Fibroblast of mammary gland (primary cell): Measurements from ENCODE around the gene CHMP6.

ENCODE experiments used
- DNase-seq: peaks from one replicate; pipeline ENCODE4 v3.0.0-alpha.2; 2010; ENCODE audit warnings: low read depth
- H3K4me3 ChIP-seq: 2 replicates; pipeline ENCODE4 v1.5.1; 2011; ENCODE audit warnings: low read depth, mild to moderate bottlenecking, low read length, moderate library complexity; ENCODE audit not compliant: control insufficient read depth
- TF ChIP-seq, protein P1 (sequence below): conservative IDR thresholded peaks from 2 replicates; pipeline ENCODE4 v1.5.1; 2011; ENCODE audit warnings: low read depth, low read length, inconsistent platforms; ENCODE audit not compliant: control insufficient read depth, insufficient read depth

The CHMP6 gene

DNA sequence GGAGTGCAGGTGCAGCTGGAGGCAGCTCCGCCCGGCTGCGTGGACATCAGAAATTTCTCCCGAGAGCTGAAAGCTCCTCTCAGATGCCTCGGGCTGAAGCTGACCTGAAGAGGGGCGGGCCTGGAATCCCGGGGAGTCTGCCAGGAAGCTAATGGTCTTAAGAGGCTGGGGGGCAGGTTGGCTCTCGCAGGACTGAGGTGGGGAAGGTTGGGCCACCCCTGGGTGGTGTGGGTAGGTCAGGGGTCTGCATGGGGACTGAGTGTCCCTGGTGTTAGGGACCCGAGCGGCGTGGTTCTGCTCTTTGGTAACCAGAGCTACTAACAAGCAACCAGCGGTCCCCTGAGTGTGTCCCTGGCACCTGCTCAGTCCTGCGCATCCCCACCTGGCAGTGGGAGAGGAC lies 3.5 kb downstream of the CHMP6 start:
- H3K4me3 ChIP-seq = no peak overlapping the region
- DNase-seq = no peak
- TF ChIP-seq, protein P1, sequence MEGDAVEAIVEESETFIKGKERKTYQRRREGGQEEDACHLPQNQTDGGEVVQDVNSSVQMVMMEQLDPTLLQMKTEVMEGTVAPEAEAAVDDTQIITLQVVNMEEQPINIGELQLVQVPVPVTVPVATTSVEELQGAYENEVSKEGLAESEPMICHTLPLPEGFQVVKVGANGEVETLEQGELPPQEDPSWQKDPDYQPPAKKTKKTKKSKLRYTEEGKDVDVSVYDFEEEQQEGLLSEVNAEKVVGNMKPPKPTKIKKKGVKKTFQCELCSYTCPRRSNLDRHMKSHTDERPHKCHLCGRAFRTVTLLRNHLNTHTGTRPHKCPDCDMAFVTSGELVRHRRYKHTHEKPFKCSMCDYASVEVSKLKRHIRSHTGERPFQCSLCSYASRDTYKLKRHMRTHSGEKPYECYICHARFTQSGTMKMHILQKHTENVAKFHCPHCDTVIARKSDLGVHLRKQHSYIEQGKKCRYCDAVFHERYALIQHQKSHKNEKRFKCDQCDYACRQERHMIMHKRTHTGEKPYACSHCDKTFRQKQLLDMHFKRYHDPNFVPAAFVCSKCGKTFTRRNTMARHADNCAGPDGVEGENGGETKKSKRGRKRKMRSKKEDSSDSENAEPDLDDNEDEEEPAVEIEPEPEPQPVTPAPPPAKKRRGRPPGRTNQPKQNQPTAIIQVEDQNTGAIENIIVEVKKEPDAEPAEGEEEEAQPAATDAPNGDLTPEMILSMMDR = no peak

DNA sequence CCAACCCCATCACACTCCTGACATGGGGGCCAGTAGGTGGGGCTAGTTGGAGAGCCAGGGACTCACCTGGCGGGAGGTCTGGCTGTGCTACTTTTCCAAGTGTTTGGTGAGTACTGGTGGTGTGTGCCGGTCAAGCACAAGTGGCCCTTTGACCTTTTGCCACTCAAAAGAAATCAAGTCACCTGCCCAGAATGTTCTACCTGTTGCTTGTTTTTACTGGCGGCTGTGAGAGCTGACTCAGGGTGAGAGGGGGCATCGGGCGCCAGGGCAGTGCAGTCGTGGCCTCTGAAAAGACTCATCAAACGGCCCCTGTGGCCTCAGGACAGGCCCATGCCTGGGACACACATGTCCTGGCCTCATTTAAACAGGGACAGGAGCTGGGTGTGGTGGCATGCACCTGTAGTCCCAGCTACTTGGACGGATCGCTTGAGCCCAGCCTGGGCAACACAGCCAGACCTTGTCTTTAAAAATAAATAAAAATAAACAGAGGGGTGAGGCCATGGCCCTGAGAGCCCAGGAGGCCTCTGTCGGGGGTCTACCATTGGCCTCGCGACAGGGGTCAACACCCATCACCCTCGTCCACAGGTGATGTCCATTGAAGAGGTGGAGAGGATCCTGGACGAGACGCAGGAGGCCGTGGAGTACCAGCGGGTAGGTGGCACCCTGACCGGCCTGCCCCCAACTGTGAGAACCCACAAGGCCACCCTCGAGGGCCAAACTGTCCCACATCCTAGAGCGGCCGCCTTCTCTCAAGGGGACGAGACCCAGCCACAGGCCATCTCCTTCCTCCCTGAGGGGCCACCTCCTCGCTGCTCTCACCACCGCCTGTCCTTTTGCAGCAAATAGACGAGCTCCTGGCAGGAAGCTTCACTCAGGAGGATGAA lies 5.0 kb downstream of the CHMP6 start:
- TF ChIP-seq, protein P1 = no peak
- DNase-seq = no peak
- H3K4me3 ChIP-seq = no peak overlapping the region

DNA sequence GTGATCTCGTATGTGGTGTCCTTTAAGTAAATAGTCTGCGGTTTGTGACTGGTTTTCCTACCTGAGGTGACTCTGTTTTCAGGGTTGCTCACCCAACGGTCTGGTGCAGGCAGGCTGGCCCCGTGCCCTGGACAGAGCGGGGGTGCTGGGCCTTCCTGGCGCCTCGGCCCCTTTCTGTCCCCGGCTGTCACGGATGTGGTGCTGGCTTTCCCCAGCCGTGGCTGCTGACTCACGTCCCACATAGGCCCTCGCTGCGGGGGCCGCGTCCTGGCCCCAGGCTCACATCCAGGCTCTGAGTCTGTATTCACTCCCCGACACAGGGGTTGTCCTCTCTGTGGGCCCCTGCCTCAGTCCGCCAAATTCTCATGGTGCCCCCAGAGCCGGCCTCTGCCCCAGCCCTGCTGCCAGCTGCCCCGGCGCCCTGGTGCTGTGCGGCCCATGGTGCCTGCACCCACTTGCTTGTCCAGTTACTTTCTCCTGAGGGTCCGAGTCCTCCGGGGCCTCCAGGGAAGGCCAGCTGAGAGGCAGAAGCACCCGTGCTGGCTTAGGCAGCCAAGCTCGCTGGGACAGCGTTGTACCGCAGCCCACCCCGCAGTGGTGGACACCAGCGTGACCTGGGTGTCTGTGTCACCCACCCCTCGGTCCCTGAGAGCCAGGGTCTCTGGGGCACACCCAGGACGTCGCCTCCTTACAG lies 5.9 kb downstream of the CHMP6 start:
- H3K4me3 ChIP-seq = no peak overlapping the region
- DNase-seq = no peak
- TF ChIP-seq, protein P1 = no peak

DNA sequence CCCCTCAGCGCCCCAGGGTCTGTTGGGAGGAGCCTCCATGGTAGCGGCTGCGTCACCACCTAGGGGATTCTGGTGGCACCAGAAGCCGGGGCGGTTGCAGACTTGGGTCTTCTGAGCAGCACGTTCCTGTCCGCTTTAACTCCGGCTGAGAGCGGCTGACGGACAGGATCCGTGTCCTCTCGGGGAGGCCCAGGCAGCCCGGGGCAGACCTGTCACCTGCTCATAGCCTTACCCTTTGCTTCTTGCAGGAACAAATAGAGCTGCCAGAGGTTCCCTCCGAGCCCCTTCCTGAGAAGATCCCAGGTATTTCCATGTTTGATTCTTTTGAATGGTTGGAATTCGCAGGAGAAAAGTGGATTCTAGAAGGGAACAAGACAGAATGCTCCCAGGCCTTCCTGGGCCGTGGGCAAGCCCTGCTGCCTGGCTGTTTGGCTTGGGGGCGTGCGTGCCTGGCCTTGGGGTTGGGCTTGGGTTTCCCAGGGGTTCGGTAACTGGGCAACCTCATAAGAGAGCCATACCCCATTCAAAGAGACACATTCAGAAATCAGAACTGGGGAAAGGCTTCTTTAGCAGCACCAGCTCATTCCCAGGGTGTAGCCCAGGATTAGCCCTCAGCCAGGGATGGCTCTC lies 6.6 kb downstream of the CHMP6 start:
- DNase-seq = no peak
- no peak overlapping the region for H3K4me3 ChIP-seq
- TF ChIP-seq, protein P1 = no peak

DNA sequence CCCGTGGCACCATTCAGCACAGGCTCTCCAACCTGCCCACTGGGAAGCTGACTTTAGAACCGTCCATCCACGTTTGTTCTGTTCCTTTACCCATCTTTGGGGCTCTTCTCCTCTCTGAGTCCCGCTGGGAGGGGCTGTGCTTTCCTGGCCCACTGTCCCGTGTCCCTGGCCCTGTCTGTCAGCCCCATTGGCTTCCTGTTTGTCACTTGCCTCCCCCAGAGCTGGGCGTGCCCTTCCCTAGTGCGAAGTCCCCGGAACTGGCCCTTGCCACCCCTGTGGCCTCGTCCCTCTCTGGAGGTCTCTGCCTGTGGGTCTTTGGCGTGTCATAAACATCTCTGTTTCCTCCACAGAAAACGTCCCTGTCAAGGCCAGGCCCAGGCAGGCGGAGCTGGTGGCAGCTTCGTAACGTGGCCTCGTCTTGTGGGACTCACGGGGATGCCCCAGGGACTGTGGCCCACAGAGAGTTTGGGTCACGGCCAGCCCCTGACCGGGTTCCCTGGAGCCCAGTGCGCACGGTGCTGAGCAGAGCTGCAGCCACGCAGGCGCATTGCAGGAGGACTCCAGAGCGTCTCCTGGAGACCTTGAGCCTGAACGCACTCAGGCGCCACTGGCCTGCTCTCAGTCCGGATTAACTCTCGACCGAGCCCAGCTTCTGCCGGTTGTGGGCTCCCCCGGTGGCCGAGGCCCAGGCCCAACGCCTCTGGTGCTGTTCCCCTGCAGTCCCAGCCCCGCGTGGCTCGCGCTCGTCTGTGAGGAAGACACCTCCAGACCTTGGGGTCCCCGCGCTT lies 7.3 kb downstream of the CHMP6 start:
- DNase-seq = no peak
- H3K4me3 ChIP-seq = no peak overlapping the region
- TF ChIP-seq, protein P1 = no peak

DNA sequence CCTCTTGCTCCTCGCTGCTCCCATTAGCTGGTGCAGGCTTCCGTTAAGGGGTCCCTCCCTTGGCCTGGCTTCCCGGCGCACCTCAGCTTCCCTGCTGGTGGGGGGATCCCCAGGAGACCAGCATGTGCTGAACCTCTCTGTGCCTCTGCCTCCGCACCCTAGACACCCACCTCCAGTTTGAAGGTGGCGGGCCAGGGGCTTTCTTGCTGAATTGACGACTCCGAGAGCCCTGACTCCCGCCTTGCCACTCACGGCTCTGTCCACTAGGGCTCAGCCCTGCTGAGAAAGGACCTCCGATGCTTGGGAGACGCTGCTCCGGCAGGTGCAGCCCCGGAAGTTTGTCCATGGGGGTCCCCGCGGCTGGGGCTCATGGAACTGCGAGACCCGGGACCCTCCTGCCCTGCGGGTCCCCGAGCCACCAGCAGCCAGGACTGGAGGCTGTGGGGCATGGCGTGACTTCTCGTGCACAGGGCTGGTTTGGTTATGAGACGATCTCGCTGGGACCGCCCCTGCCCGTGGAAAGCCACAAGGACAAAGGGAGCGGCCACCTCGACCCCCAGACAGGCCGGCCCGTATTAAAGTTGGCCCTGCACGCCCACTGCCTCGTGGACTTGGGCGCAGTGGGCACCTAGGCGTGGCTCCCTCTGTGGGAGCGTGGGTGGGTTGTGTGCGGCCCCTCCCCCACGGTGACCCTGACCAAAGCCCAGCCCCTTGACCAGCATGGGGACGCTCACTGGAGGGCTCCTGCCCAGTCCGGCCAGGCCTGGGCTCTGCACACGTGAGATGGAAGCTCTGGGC lies 8.1 kb downstream of the CHMP6 start:
- no peak for DNase-seq
- H3K4me3 ChIP-seq = no peak overlapping the region
- TF ChIP-seq, protein P1 = no peak
